GM12872 (cell line): ENCODE measurements around the gene NR3C1.

ENCODE experiments used
- TF ChIP-seq, protein P1 (sequence below): IDR thresholded peaks from 3 replicates; pipeline ENCODE4 v1.5.1; 2011; ENCODE audit warnings: low read depth, mild to moderate bottlenecking, low read length, moderate library complexity; ENCODE audit not compliant: insufficient read depth

NR3C1 gene

DNA sequence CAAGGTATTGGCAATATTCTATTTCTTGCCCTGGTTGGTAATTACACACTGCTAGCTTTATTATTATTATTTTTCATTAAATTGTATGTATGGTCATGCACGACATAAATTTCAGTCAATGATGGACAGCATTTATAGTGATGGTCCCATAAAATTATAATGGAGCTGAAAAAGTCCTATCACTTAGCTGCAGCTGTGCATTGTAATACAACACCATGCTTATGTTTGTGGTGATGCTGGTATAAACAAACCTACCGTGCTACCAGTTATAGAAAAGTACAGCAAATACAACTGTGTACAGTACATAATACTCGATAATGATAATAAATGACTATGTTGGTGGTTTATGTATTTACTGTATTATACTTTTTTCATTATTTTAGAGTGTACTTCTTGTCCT lies 65.5 kb downstream of the NR3C1 start:
- TF ChIP-seq, protein P1, sequence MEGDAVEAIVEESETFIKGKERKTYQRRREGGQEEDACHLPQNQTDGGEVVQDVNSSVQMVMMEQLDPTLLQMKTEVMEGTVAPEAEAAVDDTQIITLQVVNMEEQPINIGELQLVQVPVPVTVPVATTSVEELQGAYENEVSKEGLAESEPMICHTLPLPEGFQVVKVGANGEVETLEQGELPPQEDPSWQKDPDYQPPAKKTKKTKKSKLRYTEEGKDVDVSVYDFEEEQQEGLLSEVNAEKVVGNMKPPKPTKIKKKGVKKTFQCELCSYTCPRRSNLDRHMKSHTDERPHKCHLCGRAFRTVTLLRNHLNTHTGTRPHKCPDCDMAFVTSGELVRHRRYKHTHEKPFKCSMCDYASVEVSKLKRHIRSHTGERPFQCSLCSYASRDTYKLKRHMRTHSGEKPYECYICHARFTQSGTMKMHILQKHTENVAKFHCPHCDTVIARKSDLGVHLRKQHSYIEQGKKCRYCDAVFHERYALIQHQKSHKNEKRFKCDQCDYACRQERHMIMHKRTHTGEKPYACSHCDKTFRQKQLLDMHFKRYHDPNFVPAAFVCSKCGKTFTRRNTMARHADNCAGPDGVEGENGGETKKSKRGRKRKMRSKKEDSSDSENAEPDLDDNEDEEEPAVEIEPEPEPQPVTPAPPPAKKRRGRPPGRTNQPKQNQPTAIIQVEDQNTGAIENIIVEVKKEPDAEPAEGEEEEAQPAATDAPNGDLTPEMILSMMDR: no peak

DNA sequence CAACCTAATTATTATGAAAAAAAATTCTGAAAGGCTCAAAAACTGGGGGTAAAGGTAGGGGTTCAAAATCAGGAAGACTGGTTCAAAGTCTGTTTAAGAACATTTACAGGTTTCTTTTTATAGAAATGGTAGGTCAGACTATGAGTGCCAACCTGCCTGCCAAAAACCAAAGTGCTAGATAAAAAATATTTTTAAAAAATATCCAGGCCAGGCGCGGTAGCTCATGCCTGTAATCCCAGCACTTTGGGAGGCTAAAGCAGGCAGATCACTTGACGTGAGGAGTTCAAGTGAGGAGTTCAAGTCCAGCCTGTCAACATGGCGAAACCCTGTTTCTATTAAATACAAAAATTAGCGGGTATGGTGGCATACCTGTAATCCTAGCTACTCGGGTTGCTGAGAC lies 67.0 kb downstream of the NR3C1 start:
- TF ChIP-seq, protein P1: no peak

DNA sequence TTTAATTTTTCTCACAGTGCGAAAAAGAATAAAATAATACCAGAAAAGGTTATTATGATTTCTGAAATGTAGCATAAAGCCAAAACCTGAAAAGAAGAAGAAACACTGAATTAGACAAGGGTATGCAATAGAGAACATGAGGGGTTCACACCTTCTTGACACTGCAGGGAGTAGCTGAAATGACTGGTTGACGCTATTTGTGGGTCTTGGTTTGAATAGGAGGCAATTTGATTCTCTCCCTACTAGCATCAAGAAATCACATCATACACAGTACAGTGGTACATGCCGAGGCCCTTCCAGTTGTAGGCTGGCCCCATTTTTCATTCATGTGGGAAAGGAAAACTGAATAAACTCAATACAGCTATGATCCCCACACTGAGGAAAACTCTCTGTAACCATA lies 68.6 kb downstream of the NR3C1 start:
- TF ChIP-seq, protein P1: no peak

DNA sequence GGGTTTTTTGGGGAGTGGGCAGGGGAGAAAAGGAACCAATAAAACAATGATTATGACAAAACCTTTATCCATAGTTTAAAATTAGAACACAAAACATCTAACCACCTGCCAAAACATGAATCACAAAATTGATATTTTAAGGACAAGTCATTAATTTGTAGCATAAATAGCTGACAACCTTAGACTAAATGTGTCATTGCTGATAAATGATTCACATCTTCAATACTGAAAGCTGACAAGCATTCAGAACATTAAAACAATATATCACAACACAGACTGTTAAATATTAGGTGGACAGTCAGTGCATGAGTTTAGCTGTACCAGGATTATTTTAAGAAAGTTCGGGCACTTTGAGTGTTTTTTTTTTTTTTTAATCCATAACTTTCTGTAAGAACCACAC lies 71.5 kb downstream of the NR3C1 start:
- TF ChIP-seq, protein P1: no peak

DNA sequence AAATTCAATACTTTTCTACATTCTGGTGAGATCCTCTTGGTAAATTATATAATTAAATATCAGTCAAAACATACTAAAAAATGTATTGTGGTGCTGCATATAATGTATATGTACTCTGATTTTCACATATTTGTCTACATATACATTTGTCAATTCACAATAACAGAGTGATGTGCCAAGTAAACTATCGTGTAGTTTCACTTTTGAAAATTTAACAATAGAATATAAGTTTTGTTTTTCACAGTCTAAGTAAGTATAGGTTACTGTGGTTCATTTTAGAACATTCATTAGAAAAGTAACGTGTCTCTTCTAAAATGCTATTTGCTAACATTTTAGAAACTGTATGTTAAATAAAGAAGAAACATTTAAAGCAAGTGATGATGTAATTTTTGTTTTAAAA lies 73.6 kb downstream of the NR3C1 start:
- TF ChIP-seq, protein P1: no peak

DNA sequence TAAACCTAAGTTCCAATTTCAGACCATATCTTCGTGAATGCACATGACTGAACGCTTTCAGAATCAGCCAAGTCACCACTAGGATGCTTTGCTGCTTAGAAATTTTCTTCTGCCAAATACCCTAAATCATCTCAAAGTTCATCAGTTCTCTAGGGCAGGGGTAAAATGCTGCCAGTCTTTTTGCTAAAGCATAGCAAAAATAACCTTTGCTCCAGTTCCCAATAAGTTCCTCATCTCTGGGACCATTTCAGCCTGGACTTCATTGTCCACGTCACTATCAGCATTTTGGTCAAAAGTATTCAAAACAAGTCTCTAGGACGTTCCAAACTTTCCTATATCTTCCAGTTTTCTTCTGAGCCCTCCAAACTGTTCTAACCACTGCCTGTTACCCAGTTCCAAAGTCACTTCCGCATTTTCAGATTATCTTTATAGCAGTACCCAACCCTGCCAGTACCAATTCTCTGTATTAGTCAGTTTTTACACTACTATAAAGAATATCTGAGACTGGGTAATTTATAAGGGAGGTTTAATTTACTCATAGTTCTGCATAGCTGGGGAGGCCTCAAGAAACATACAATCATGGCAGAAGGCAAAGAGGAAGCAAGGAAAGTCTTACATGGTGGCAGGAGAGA lies 74.8 kb downstream of the NR3C1 start:
- TF ChIP-seq, protein P1: no peak

DNA sequence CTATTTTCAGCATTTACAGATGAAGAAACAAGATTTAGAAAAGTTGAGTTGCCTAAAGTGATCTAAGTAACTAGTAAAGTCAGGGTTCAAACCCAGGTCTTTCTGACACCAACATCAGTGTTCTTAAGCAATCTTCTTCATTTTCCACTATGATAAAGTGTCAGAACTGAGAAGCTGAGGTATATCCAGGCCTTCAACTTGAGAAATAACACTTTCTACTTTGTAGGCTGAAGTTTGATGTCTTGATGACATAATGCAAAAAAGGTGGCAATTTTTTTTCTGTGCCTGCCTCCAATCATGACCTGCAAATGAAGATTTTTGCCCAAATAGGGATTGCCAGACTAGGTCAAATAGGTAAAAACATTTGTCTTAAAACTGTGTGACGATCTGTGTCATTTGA lies 81.3 kb downstream of the NR3C1 start:
- TF ChIP-seq, protein P1: no peak
